ENCODE measurements around the gene WDFY4. TPM values are rescaled to one million over a fixed set of nuclear protein-coding genes. Genes with fewer than 3 reads are reported as not detected.

Gene WDFY4
- total and polyA plus RNA-seq, 4 donors = 0.57 to 7.1 (median 2.0) TPM

GRCh38 chr10:48777110-48777509 is 92.4 kb downstream of the WDFY4 start:
- 91% methylated on average over 3 of the region's 3 CpGs for whole genome bisulfite sequencing
- no peak for DNase-seq (ENCODE audit: low spot score)

GRCh38 chr10:48778193-48778857 is 93.7 kb downstream of the WDFY4 start:
- no peak overlapping the region for H3K27ac ChIP-seq (ENCODE audit: low read depth in 1 of 2, low read length in 2 of 2)
- no peaks in the 10 kb centered on the region for H3K27me3 ChIP-seq (ENCODE audit: control insufficient read depth in 4 of 4, insufficient read depth in 4 of 4, low read length in 3 of 4)
- H3K4me3 ChIP-seq (ENCODE audit: low read depth in 1 of 3, low read length in 3 of 3) = no peak overlapping the region
- TF ChIP-seq SP1 (IDR thresholded peaks at IDR 0.05) = no peak
- no peak for TF ChIP-seq YY1 (IDR thresholded peaks at IDR 0.05)
- H3K4me1 ChIP-seq (ENCODE audit: control insufficient read depth in 4 of 4, insufficient read depth in 4 of 4, low read length in 3 of 4) = no peaks in the 10 kb centered on the region
- peaks cover 0 to 3% (median 0%) of the 10 kb centered on the region in 4 donors for H3K36me3 ChIP-seq (ENCODE audit: control insufficient read depth in 4 of 4, insufficient read depth in 3 of 4, low read depth in 1 of 4, low read length in 3 of 4)
- DNase-seq (ENCODE audit: low spot score) = no peak
- H3K9ac ChIP-seq (ENCODE audit: low read depth in 1 of 2, low read length in 2 of 2) = no peak overlapping the region
- H3K9me3 ChIP-seq (ENCODE audit: control insufficient read depth in 4 of 4, low read length in 3 of 4) = no peaks in the 10 kb centered on the region
- WGBS = 87% methylated on average over 12 of the region's 12 CpGs

More at GRCh38 chr10:48777110-48777509, 92.4 kb downstream of the WDFY4 start:
- TF ChIP-seq SP1 (IDR thresholded peaks at IDR 0.05) (no peak), CTCF (IDR thresholded peaks at IDR 0.05; ENCODE audit: low read depth, low read length, missing input control) (no peak), EGR1 (IDR thresholded peaks at IDR 0.05; ENCODE audit: low read depth in 2 of 2) (no peak), RXRA (IDR thresholded peaks at IDR 0.05) (no peak), HNF4A (conservative IDR thresholded peaks at IDR 0.05) (no peak), FOXA1 (IDR thresholded peaks at IDR 0.05) (no peak), ZBTB33 (IDR thresholded peaks at IDR 0.05) (no peak), MAX (IDR thresholded peaks at IDR 0.05) (no peak), JUND (IDR thresholded peaks at IDR 0.05) (no peak)
- Histone ChIP-seq H3K27me3 (ENCODE audit: control insufficient read depth in 4 of 4, insufficient read depth in 4 of 4, low read length in 3 of 4) (no peaks in the 10 kb centered on the region), H3K27ac (ENCODE audit: low read depth in 1 of 2, low read length in 2 of 2) (no peak overlapping the region), H3K9ac (ENCODE audit: low read depth in 1 of 2, low read length in 2 of 2) (no peak overlapping the region), H3K9me3 (ENCODE audit: control insufficient read depth in 4 of 4, low read length in 3 of 4) (no peaks in the 10 kb centered on the region), H3K4me3 (ENCODE audit: low read depth in 1 of 3, low read length in 3 of 3) (no peak overlapping the region), H3K4me1 (ENCODE audit: control insufficient read depth in 4 of 4, insufficient read depth in 4 of 4, low read length in 3 of 4) (no peaks in the 10 kb centered on the region), H3K36me3 (ENCODE audit: control insufficient read depth in 4 of 4, insufficient read depth in 3 of 4, low read depth in 1 of 4, low read length in 3 of 4) (peaks cover 0 to 3% (median 0%) of the 10 kb centered on the region in 4 donors)

- Histone ChIP-seq H3K4me3 (ENCODE audit: low read depth in 1 of 3, low read length in 3 of 3) (no peak overlapping the region), H3K9me3 (ENCODE audit: control insufficient read depth in 4 of 4, low read length in 3 of 4) (no peaks in the 10 kb centered on the region), H3K27me3 (ENCODE audit: control insufficient read depth in 4 of 4, insufficient read depth in 4 of 4, low read length in 3 of 4) (no peaks in the 10 kb centered on the region), H3K9ac (ENCODE audit: low read depth in 1 of 2, low read length in 2 of 2) (no peak overlapping the region), H3K27ac (ENCODE audit: low read depth in 1 of 2, low read length in 2 of 2) (no peak overlapping the region), H3K36me3 (ENCODE audit: control insufficient read depth in 4 of 4, insufficient read depth in 3 of 4, low read depth in 1 of 4, low read length in 3 of 4) (peaks cover 0 to 3% (median 0%) of the 10 kb centered on the region in 4 donors), H3K4me1 (ENCODE audit: control insufficient read depth in 4 of 4, insufficient read depth in 4 of 4, low read length in 3 of 4) (no peaks in the 10 kb centered on the region)
- DNase-seq (ENCODE audit: low spot score) = no peak
- WGBS = 83% methylated on average over 5 of the region's 5 CpGs
- TF ChIP-seq SP1 (IDR thresholded peaks at IDR 0.05) (no peak), REST (IDR thresholded peaks at IDR 0.05) (no peak), CTCF (IDR thresholded peaks at IDR 0.05; ENCODE audit: low read depth, low read length, missing input control) (no peak), FOXA2 (IDR thresholded peaks at IDR 0.05) (no peak), GABPA (IDR thresholded peaks at IDR 0.05 in 1 of 2, conservative IDR thresholded peaks at IDR 0.05 in 1 of 2) (no peak), FOXA1 (IDR thresholded peaks at IDR 0.05) (no peak), RXRA (IDR thresholded peaks at IDR 0.05) (no peak), TAF1 (conservative IDR thresholded peaks at IDR 0.05) (no peak), MAX (IDR thresholded peaks at IDR 0.05) (no peak), JUND (IDR thresholded peaks at IDR 0.05) (no peak), YY1 (IDR thresholded peaks at IDR 0.05) (no peak)
Measured at GRCh38 chr10:48779077-48779476, 94.4 kb downstream of the WDFY4 start.

Measured in liver (tissue), 9 donors.